A673 (cell line): ENCODE results near the gene RAB18. TPM values are rescaled to one million over a fixed set of nuclear protein-coding genes. Genes with fewer than 3 reads are reported as not detected.

Source experiments
- Bru-seq: library from RNA; stranded (reverse); fragments of 400-500 nt; gene quantifications from one replicate; lab custom pipeline; 2021; lab: Mats Ljungman, UMichigan
- BruChase-seq, 2 experiments: library from RNA; stranded (reverse); fragments of 400-500 nt; gene quantifications; one replicate each; lab custom pipeline; 2021; lab: Mats Ljungman, UMichigan
- BruUV-seq: library from RNA; stranded (reverse); fragments of 400-500 nt; replicated peaks from 2 replicates; lab custom pipeline; 2021; lab: Mats Ljungman, UMichigan
- CTCF ChIA-PET: fragments of 300-600 bp; sonication (Branson Sonifier 250); formaldehyde crosslinking; loops from one replicate; lab custom pipeline; 2022; ENCODE audit warnings: antibody characterized with exemption; lab: Charles Lee
- POLR2A ChIA-PET: fragments of 300-600 bp; sonication (Branson Sonifier 250); formaldehyde crosslinking; loops from one replicate; lab custom pipeline; 2022; ENCODE audit warnings: antibody characterized with exemption; ENCODE audit not compliant: low non-redundant PET; lab: Charles Lee
- DNase-seq: peaks from one replicate; pipeline ENCODE4 v3.0.0-alpha.2; 2015; ENCODE audit warnings: low spot score
- H3K27ac ChIP-seq: fragments of 200-600 bp; sonication (generic); 2 replicates; pipeline ENCODE4 v1.5.1; 2016; ENCODE audit warnings: mixed run types, low read depth, mild to moderate bottlenecking, mixed read lengths, antibody characterized with exemption, low read length; ENCODE audit not compliant: poor library complexity, severe bottlenecking
- H3K27me3 ChIP-seq: fragments of 200-600 bp; sonication (generic); replicated peaks from 2 replicates; pipeline ENCODE4 v1.6.1; 2017; ENCODE audit warnings: mixed run types, low read depth, mild to moderate bottlenecking, mixed read lengths, antibody characterized with exemption, low read length; ENCODE audit not compliant: insufficient read depth, poor library complexity
- H3K36me3 ChIP-seq: fragments of 200-600 bp; sonication (generic); 2 replicates; pipeline ENCODE4 v1.6.1; 2016; ENCODE audit warnings: mixed run types, mild to moderate bottlenecking, mixed read lengths, antibody characterized with exemption, low read length; ENCODE audit not compliant: insufficient read depth, poor library complexity, severe bottlenecking
- H3K4me1 ChIP-seq: fragments of 200-600 bp; sonication (generic); 2 replicates; pipeline ENCODE4 v1.6.1; 2017; ENCODE audit warnings: mixed run types, mild to moderate bottlenecking, mixed read lengths, antibody characterized with exemption, low read length; ENCODE audit not compliant: insufficient read depth, poor library complexity, severe bottlenecking
- H3K4me3 ChIP-seq: fragments of 200-600 bp; sonication (generic); 2 replicates; pipeline ENCODE4 v1.5.1; 2016; ENCODE audit warnings: low read depth, mixed run types, mild to moderate bottlenecking, mixed read lengths, low read length; ENCODE audit not compliant: poor library complexity, severe bottlenecking
- H3K9me3 ChIP-seq: fragments of 200-600 bp; sonication (generic); 2 replicates; pipeline ENCODE4 v1.6.1; 2016; ENCODE audit warnings: mixed run types, low read depth, mild to moderate bottlenecking, mixed read lengths, antibody characterized with exemption, low read length; ENCODE audit not compliant: poor library complexity, severe bottlenecking
- EZH2 ChIP-seq: fragments of 200-600 bp; sonication (generic); IDR thresholded peaks from 2 replicates; pipeline ENCODE4 v1.6.1; 2017; ENCODE audit warnings: borderline replicate concordance, low read depth, mild to moderate bottlenecking, mixed read lengths, antibody characterized with exemption, low read length; ENCODE audit not compliant: poor library complexity, severe bottlenecking
- intact Hi-C: fragments of 100-400 bp; cut with micrococcal nuclease; formaldehyde crosslinking; loops from one replicate; pipeline ENCODE4 v1.10.0; 2022; ENCODE audit not compliant: unreplicated experiment
- long read RNA-seq: library from polyadenylated mRNA; stranded (forward); transcript quantifications from one replicate; pipeline ENCODE4 v2.0.0, GENCODE V29; 2022
- total RNA-seq: library from RNA; stranded (reverse); gene quantifications from 2 replicates; pipeline ENCODE4 v1.2.3, GENCODE V29; 2021
- TF ChIP-seq, protein P1 (sequence below): fragments of 300-800, 200-600 bp; sonication (generic); conservative IDR thresholded peaks from 2 replicates; pipeline ENCODE4 v1.5.1; 2017; ENCODE audit warnings: low read depth, mild to moderate bottlenecking, antibody characterized with exemption, low read length, moderate library complexity, mixed read lengths

RAB18 gene
- total RNA-seq (95.5 and 110 TPM in 2 replicates), Bru-seq, nascent RNA (percentile 94 among the genes with signal in this experiment), BruChase-seq, experiment 1, labeled RNA remaining after a 2-hour chase (percentile 95 among the genes with signal in this experiment), BruChase-seq, experiment 2, labeled RNA remaining after a 6-hour chase (percentile 89 among the genes with signal in this experiment)
- long read RNA-seq, full-length matches to known transcripts = 136 of 152 reads
- long read RNA-seq, partial matches to known transcripts = 1 of 152 reads
- long read RNA-seq, other reads (novel, unspliced or antisense) = 15 of 152 reads

DNA sequence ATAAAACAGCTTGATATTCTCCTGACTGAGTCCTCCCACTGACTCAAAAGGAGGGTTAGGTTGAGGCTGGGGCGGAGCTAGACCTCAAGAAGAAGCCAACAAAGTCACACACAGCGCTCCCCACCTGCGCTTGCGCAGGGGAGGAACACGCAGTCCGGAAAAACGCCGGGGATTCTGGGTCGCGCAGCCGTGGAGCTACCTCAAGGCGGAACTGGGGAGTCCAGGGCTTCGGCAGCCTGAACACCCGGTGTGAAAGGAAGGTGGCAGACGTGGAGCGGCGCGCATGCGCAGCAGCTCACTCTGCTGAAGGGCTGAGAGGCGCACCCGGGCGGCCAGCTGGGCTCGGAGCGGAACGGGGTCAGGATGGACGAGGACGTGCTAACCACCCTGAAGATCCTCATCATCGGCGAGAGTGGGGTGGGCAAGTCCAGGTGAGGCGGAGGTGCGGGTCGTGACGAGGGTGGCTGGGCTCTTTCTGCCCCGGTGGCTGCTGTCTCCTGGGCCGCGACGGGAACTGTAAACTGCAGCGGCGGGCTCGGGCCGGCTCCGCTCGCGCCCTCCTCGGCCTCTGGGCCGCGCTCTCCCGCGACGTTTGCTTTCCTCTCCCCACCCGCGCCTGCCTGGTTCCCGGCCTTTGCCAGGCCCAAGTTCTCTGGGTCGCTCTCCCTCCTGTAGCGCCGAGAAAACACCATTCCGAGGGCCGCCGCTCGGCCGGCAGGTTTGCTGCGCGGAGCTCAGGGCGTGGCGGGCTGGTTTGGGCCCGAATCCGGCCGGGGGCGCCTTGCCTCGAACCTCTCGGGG is at the start of gene RAB18:
Gene RAB18 (plus strand): TSS at position 298 of the 801 bp plus-strand sequence. CDS start 66 bp downstream, at position 364.
- no peaks in the 10 kb centered on the region for H3K27me3 ChIP-seq
- intact Hi-C loops = no loop called here
- H3K9me3 ChIP-seq = no peaks in the 10 kb centered on the region
- H3K4me3 ChIP-seq = peak within 1 kb of the TSS; percentile 70
- no peaks in the 10 kb centered on the region for H3K36me3 ChIP-seq
- ChIA-PET POLR2A (no interaction called here), CTCF (no interaction called here)
- peak within 1 kb of the TSS; percentile 76 for H3K27ac ChIP-seq
- TSS peak; percentile 40 for BruUV-seq
- TF ChIP-seq, protein P1, sequence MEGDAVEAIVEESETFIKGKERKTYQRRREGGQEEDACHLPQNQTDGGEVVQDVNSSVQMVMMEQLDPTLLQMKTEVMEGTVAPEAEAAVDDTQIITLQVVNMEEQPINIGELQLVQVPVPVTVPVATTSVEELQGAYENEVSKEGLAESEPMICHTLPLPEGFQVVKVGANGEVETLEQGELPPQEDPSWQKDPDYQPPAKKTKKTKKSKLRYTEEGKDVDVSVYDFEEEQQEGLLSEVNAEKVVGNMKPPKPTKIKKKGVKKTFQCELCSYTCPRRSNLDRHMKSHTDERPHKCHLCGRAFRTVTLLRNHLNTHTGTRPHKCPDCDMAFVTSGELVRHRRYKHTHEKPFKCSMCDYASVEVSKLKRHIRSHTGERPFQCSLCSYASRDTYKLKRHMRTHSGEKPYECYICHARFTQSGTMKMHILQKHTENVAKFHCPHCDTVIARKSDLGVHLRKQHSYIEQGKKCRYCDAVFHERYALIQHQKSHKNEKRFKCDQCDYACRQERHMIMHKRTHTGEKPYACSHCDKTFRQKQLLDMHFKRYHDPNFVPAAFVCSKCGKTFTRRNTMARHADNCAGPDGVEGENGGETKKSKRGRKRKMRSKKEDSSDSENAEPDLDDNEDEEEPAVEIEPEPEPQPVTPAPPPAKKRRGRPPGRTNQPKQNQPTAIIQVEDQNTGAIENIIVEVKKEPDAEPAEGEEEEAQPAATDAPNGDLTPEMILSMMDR = no peak
- no peak for TF ChIP-seq EZH2
- DNase-seq = peak; percentile 99
- peaks cover 3% of the 10 kb centered on the region for H3K4me1 ChIP-seq

DNA sequence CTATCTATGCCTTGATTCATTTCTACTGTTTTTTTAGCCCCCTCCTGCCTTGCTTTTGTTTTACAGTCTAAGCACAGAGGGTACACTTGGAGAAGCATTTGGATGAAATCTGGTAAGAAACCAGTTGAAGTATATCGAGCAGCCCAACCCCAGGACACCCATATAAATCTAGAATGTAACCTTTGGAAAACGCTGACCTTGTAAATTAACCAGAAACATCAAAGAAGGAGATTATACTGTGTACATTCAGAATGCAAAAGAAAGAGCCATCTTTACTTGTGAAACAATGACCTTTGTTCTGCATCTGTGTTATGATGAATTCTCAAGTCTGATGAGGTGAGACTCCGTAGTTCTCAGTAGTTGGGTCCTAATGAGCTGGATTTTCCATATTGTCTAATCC is 49.3 kb upstream of the RAB18 start:
- TF ChIP-seq EZH2 = no peak
- TF ChIP-seq, protein P1 = no peak

DNA sequence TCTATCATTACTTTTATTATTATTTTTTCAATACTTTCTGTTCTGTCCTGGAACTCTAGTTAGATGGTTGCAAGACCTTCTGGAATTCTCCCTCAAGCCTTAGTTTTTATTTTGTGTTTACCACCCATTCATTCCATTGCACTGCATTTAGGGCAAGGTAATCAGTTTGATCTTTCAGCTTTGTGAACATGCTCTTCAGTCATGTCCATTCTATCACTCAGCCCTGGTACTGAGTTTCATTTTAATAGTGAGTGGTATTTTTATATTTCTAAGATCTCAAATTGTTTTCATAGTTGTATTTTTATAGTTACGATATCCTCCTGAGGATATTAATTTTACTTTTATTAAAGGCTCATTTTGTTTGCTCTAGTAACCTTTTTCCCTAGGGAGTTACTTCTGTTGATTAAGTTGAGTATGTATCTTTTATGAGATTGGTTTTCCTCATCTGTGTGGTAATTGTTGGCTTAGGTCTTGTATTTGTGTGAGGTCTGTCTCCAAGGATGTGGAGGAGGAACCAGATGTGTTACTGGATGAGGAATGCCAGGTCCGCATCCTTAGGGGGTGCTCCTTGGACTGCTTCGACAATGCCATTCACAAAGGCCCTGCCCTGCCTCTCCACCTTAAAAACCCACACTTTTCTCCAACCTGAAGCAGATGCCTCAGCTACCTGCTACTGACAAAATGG is 46.7 kb upstream of the RAB18 start:
- ChIA-PET CTCF (no interaction called here), POLR2A (no interaction called here)
- intact Hi-C loops = no loop called here

More for the DNA sequence above, 49.3 kb upstream of the RAB18 start:
- Histone ChIP-seq H3K27ac (no peak overlapping the region), H3K4me1 (no peaks in the 10 kb centered on the region), H3K27me3 (peaks cover 8% of the 10 kb centered on the region), H3K36me3 (no peaks in the 10 kb centered on the region), H3K4me3 (no peak overlapping the region), H3K9me3 (no peaks in the 10 kb centered on the region)
- no TSS peak for BruUV-seq
- POLR2A ChIA-PET = no interaction called here
- intact Hi-C loops = no loop called here
- no peak for DNase-seq
- CTCF ChIA-PET = no interaction called here

More for the DNA sequence above, 46.7 kb upstream of the RAB18 start:
- DNase-seq = no peak
- no peaks in the 10 kb centered on the region for H3K4me1 ChIP-seq
- no peaks in the 10 kb centered on the region for H3K36me3 ChIP-seq
- H3K4me3 ChIP-seq = no peak overlapping the region
- BruUV-seq = no TSS peak
- TF ChIP-seq, protein P1 = no peak
- no peak for TF ChIP-seq EZH2
- H3K27ac ChIP-seq = no peak overlapping the region
- no peaks in the 10 kb centered on the region for H3K9me3 ChIP-seq
- peaks cover 8% of the 10 kb centered on the region for H3K27me3 ChIP-seq
